HG02571 (cell line): Measurements from ENCODE around the gene LINGO3.

Experiments used
- ATAC-seq: cut with Tn5 transposase; IDR thresholded peaks from one replicate; pipeline ENCODE4 v1.9.1; 2021; ENCODE audit warnings: mild to moderate bottlenecking, moderate library complexity; ENCODE audit not compliant: unreplicated experiment

The LINGO3 gene

GRCh38 chr19:2306281-2306806, 1.6 kb downstream of the LINGO3 start:
- ATAC-seq: no peak

GRCh38 chr19:2305452-2306280, 2.3 kb downstream of the LINGO3 start:
- ATAC-seq: no peak

GRCh38 chr19:2303211-2303798, 4.6 kb downstream of the LINGO3 start:
- no peak for ATAC-seq

- no peak for ATAC-seq
Observed at GRCh38 chr19:2302319-2303210, 5.4 kb downstream of the LINGO3 start.

- ATAC-seq: no peak
Observed at GRCh38 chr19:2300533-2300932, 7.4 kb downstream of the LINGO3 start.

DNA sequence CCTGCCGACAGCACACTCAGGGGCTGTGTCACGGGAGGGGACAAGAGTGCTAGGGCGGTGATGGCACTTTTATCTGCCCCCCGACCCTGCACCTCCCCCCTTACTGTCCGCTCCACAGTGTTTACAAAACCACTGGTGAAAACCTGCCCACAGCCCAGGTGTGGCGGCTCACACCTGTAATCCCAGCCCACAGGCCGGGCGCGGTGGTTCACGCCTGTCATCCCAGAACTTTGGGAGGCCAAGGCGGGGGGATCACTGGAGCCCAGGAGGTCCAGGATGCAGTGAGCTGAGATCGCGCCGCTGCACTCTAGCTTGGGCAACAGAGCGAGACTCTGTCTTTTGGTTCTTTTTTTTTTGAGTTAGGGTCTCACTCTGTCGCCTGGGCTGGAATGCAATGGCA, 11.8 kb downstream of the LINGO3 start:
- ATAC-seq: no peak

DNA sequence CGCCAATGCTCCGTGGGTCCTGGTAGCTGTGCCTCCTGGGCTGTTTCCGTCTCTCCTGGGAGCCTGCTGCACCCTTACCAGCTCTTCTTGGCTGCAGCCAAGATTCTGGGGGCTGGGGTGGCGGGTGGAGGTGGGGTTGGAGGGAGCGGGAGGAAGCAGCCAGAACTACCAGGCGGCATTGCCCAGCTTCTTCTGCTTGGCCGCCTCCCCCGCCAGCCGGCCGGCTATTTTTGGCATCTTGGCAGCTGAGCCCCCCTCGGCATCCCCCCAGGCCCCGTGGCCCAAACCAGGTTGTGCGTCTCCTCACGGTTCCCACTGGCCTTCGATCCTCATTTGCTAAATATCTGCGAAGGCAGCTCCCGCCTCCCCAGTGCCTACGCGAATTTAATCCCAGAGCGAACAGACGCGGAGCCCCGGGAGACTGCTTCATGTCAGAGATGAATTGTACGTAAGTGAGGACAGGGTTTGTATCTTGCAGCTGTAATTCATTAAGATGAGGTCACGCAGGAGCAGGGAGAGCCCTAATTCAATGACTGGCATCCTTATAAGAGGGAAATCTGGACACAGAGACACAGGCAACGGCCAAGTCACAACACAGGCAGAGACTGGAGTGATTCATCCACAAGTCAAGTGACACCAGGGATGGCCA, 13.1 kb downstream of the LINGO3 start:
- no peak for ATAC-seq

GRCh38 chr19:2291185-2291751, 16.7 kb downstream of the LINGO3 start:
- ATAC-seq: no peak

- ATAC-seq: no peak
Observed at GRCh38 chr19:2290441-2291184, 17.3 kb downstream of the LINGO3 start.

- ATAC-seq: no peak
Observed at GRCh38 chr19:2289714-2290435, 18.1 kb downstream of the LINGO3 start.

DNA sequence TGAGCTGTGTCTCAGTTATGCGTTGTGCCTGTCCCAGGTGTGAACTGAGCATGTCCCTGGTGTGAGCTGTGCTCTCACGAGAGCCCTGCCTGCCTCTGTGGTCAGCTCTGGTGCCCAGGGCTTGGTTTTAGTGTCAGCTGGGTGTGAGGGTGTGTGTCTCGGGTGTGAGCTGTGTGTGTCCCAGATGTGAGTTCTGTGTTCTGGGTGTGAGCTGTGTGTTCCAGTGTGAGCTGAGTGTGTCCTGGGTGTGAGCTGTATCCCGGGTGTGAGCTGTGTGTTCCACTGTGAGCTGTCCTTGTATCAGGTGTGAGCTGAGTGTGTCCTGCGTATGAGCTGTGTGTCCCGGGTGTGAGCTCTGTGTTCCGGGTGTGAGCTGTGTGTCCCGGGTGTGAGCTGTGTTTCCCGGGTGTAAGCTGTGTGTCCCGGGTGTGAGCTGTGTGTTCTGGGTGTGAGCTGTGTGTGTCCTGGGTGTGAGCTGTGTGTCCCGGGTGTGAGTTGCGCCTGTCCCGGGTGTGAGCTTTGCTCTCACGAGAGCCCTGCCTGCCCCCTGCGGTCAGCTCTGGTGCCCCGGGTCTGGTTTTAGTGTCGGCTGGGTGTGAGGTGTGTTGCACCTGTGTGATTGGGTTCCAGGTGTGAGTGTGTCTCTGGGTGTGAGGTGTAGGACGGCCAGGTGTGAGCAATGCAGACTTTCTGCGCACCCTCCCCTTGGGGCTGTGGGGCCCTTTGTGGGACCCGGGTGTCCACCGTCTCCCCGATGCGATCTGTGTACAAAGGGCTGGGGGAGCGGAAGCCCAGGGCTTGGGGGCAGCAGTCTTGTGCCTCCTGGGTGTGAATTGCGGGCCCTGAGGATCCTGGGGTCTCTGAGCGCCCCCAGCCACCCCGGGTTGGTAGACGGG, 18.9 kb downstream of the LINGO3 start:
- ATAC-seq: no peak

DNA sequence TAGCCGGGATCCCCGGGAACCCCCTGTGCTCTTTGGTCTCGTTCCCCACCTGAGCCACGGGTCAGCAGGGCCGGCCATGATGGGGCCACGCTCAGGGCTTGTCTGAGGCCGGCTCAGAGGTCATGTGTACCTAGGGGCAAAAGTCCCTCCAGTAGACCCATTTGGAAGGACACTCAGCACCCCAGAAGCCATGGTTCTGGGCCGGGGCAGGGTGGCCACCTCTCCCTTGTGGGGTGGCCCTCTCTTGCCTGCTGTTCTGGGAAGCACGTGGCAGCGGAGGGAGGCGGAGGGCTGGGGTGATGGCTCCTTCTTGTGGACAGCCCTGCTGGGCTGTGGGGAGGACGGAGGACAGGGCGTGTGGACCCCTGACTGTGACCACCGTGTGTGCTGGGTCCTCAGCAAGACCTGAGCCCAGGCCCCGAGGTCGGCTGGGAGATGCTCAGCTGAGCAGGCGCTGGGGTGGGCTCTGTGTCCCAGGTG, 19.6 kb downstream of the LINGO3 start:
- no peak for ATAC-seq

- ATAC-seq: no peak
Observed at GRCh38 chr19:2287585-2288337, 20.2 kb downstream of the LINGO3 start.

GRCh38 chr19:2286402-2287140, 21.4 kb downstream of the LINGO3 start:
- no peak for ATAC-seq

GRCh38 chr19:2283835-2284507, 24.0 kb downstream of the LINGO3 start:
- no peak for ATAC-seq

- ATAC-seq: no peak
Observed at GRCh38 chr19:2282862-2283237, 25.1 kb downstream of the LINGO3 start.
